ENCODE results near the gene PIGM. TPM values are rescaled to one million over a fixed set of nuclear protein-coding genes. Genes with fewer than 3 reads are reported as not detected.

The PIGM gene
- total RNA-seq, 4 donors from 2014 or later: 3.3 to 6.5 (median 4.8) TPM

DNA sequence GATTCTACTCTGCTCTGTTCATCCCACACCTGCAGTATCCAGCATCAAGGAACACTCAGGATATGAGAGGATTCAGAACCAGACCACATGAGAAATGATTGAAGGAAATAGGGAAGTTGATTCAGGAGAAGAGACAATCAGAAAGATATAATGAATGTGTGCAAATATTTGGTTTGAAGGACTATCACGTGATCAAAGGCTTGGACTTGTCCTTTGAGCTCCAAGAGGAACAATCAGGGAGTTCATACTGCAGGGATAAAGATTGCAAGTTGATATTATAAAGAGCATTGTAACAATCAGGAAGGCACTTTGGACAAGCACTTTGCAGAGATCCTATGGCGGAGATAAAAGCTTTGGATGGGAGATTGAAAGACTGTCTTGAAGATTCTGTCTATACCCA is 13.9 kb upstream of the PIGM start:
- peaks cover 11% of the 10 kb centered on the region for H3K4me1 ChIP-seq
- no peaks in the 10 kb centered on the region for H3K27me3 ChIP-seq
- H3K36me3 ChIP-seq: no peaks in the 10 kb centered on the region
- TF ChIP-seq POLR2A (IDR thresholded peaks at IDR 0.05) (no peak), EP300 (IDR thresholded peaks at IDR 0.05) (no peak), POLR2AphosphoS5 (IDR thresholded peaks at IDR 0.05) (no peak), CTCF (IDR thresholded peaks at IDR 0.05) (no peak)
- DNase-seq (ENCODE audit: low spot score in 2 of 2): no peak
- WGBS: 60% methylated on average over 2 of the region's 2 CpGs
- H3K9me3 ChIP-seq: no peaks in the 10 kb centered on the region
- no peak overlapping the region for H3K27ac ChIP-seq
- no peak overlapping the region for H3K4me3 ChIP-seq

DNA sequence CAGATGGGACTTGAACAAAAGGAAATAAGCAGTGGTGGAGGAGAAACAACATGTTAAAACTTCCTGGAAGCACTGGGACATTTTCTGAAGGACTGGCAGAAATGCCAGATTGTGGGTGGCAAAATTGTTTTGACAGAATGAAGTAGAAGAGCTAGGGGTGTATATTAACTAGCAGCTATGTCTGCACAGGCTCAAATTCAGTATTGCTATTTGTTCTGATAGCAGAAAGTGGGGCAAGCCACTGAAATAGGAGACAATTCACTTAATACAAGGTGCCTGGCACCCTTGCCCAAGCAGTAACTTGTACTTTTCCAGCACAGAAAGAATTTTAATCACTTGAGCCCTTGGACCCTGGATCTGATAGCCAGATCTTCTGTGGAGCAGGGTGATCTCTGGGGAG is 11.8 kb upstream of the PIGM start:
- Histone ChIP-seq H3K9me3 (no peaks in the 10 kb centered on the region), H3K4me1 (peaks cover 11% of the 10 kb centered on the region), H3K27me3 (no peaks in the 10 kb centered on the region), H3K4me3 (no peak overlapping the region), H3K36me3 (no peaks in the 10 kb centered on the region), H3K27ac (no peak overlapping the region)
- DNase-seq (ENCODE audit: low spot score in 2 of 2): no peak
- TF ChIP-seq POLR2A (IDR thresholded peaks at IDR 0.05): no peak
- TF ChIP-seq CTCF (IDR thresholded peaks at IDR 0.05): no peak
- no peak for TF ChIP-seq EP300 (IDR thresholded peaks at IDR 0.05)
- TF ChIP-seq POLR2AphosphoS5 (IDR thresholded peaks at IDR 0.05): no peak

GRCh38 chr1:160040476-160040875 is 8.7 kb upstream of the PIGM start:
- no peaks in the 10 kb centered on the region for H3K27me3 ChIP-seq
- TF ChIP-seq POLR2AphosphoS5 (IDR thresholded peaks at IDR 0.05) (no peak), POLR2A (IDR thresholded peaks at IDR 0.05) (no peak), CTCF (IDR thresholded peaks at IDR 0.05) (no peak), EP300 (IDR thresholded peaks at IDR 0.05) (no peak)
- H3K36me3 ChIP-seq: no peaks in the 10 kb centered on the region
- H3K9me3 ChIP-seq: no peaks in the 10 kb centered on the region
- H3K4me3 ChIP-seq: no peak overlapping the region
- H3K4me1 ChIP-seq: no peaks in the 10 kb centered on the region
- H3K27ac ChIP-seq: no peak overlapping the region
- DNase-seq (ENCODE audit: low spot score in 2 of 2): no peak
- 94% methylated on average over 1 of the region's 1 CpG for WGBS

DNA sequence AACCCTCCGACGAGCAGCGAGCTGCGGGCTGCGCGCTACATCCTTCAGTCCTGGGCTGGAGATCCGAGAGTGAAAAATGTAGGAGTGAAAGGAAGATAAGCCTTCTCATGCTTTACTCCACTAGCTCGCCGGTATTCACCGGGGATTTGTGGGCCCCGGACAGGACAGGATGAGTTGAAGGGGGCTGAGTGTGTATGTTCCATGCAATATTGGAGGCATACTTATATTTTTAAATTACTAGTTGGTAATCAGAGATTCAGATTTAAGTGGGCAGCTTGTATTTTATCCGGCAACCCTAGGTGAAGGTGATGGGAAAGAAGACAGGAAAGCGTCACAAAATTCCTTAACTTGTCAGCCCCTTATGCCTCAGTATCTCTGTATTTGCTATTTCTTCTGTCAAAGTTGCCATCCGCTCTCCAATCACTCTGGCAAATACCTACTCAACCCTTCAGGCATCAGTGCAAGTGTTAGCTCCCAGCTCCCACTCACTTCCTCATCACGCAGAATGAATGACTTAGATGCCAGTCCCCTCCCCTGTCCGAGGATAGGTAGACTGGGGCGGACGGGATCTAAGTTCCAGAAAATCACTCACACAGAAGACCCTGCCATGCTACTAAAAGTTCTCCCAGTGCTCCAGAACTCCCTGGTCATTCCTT is 503 bp upstream of the PIGM start:
- Histone ChIP-seq H3K27ac (no peak overlapping the region), H3K9me3 (no peaks in the 10 kb centered on the region), H3K4me3 (peak overlapping the region; percentile 77), H3K27me3 (no peaks in the 10 kb centered on the region), H3K4me1 (peaks cover 28% of the 10 kb centered on the region), H3K36me3 (no peaks in the 10 kb centered on the region)
- 2% methylated on average over 18 of the region's 18 CpGs for WGBS
- DNase-seq (ENCODE audit: low spot score in 2 of 2): no peak
- no peak for TF ChIP-seq POLR2A (IDR thresholded peaks at IDR 0.05)
- no peak for TF ChIP-seq CTCF (IDR thresholded peaks at IDR 0.05)
- no peak for TF ChIP-seq EP300 (IDR thresholded peaks at IDR 0.05)
- no peak for TF ChIP-seq POLR2AphosphoS5 (IDR thresholded peaks at IDR 0.05)

DNA sequence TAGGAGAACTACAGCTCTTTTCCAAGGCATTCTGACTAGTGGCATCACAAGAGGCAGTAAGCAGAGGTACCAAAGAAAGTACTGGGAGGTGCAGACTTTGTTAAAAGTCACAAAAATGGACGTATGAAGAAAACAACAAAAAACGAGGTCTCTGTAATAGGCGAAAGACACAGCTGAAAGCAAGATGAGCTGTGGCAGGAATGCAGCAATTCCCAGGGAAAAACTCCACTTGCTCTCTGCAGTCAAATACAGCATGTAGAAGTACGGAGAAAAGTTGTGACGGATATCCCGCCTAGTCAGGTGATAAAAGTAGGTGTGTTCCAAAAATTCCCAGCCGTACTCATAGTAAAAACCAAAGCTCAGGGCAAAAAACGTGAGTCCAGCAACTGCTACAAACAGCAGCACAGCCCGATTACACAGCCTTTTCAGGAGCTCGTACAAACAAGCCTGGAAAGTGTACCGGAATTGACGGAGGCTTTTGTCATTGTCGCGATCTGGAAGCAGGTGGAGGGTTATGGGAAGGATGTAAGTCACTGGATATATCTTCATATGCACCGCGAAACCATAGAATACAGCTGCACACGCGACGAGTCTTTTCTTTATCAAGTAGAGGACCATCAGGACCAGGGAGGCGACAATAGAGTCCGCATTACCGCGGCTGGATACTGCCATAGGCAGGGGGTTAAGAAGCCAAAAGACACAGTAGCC is 979 bp downstream of the PIGM start:
- H3K36me3 ChIP-seq: no peaks in the 10 kb centered on the region
- no peaks in the 10 kb centered on the region for H3K27me3 ChIP-seq
- H3K9me3 ChIP-seq: no peaks in the 10 kb centered on the region
- peaks cover 28% of the 10 kb centered on the region for H3K4me1 ChIP-seq
- H3K4me3 ChIP-seq: peak overlapping the region; percentile 77
- H3K27ac ChIP-seq: peak overlapping the region; percentile 47
- 6% methylated on average over 23 of the region's 23 CpGs for WGBS
- no peak for DNase-seq (ENCODE audit: low spot score in 2 of 2)
- no peak for TF ChIP-seq EP300 (IDR thresholded peaks at IDR 0.05)
- peak in 1 of 2 donors; percentile 5 for TF ChIP-seq CTCF (IDR thresholded peaks at IDR 0.05)
